HG02623 (cell line): ENCODE data around the gene ZNRD2.

Source experiments
- ATAC-seq: cut with Tn5 transposase; IDR thresholded peaks from one replicate; pipeline ENCODE4 v1.9.1; 2021; ENCODE audit warnings: moderate library complexity; ENCODE audit not compliant: unreplicated experiment

Gene ZNRD2

DNA sequence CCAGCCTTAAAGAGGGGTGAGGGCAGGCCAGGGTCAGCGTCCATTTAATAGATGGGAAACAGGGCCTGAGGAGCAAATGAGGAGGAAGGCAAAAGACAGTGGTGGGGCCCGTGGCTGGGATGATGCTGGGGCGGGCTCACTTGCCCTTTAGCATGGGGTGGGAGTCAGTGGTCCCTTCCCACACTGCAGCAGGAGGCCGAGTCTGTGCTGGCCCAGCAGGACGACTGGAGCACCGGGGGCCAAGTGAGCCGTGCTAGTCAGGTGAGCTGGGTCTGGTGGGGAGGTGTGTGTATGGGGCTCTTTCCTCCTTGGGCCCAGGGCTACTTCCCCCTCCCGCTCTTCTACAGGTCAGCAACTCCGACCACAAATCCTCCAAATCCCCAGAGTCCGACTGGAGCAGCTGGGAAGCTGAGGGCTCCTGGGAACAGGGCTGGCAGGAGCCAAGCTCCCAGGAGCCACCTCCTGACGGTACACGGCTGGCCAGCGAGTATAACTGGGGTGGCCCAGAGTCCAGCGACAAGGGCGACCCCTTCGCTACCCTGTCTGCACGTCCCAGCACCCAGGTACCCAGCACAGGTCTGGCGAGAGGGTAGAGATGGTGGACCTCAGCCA, 32.6 kb upstream of the ZNRD2 start:
- no peak for ATAC-seq

DNA sequence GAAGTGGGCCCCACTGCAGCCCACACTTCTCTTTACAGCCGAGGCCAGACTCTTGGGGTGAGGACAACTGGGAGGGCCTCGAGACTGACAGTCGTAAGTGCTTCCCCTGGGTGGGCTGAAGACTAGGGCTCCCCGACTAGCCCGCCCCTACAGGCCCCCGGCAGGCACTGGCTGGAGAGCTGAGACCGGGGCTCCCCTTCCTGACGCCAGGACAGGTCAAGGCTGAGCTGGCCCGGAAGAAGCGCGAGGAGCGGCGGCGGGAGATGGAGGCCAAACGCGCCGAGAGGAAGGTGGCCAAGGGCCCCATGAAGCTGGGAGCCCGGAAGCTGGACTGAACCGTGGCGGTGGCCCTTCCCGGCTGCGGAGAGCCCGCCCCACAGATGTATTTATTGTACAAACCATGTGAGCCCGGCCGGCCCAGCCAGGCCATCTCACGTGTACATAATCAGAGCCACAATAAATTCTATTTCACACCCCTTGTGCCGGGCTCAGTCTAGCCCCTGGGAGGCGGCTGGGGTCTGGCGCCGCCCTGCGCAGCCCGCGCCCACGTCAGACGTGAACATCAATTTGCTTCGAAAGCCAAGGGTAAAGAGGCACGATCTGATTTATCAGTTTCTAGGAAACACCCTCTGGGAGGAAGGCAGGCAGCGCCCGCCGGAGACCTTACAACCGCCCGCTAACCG, 31.9 kb upstream of the ZNRD2 start:
- ATAC-seq = no peak

GRCh38 chr11:65538915-65539743, 31.1 kb upstream of the ZNRD2 start:
- ATAC-seq = no peak

DNA sequence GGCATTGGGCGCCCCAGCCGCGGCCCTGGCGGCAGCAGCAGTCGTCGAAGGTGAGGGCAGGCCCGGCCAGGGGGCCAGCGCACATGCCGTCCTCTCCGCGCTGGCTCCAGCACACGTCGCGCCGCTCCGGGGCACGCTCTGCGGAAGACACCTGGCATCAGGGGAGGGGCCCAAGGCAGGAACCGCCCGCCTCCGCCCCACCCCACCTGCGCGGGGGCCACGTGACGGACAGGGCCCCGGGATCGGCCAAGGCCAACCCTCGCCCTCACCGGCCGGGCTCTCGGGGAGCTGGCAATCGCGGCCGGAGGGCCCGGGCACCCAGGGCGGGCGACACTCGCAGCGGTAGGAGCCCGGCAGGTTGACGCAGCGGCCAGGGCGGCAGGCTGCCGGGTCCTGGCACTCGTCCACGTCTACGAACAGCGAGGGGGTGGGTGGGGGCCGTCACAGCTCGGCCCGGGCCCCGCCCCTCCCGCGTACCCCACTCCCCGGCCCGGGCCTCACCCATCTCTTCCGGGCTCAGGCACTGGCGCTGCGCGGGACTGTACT, 30.5 kb upstream of the ZNRD2 start:
- peak; percentile 46 for ATAC-seq

- peak; percentile 53 for ATAC-seq
These were observed 29.8 kb upstream of the ZNRD2 start for GRCh38 chr11:65540290-65541092.

DNA sequence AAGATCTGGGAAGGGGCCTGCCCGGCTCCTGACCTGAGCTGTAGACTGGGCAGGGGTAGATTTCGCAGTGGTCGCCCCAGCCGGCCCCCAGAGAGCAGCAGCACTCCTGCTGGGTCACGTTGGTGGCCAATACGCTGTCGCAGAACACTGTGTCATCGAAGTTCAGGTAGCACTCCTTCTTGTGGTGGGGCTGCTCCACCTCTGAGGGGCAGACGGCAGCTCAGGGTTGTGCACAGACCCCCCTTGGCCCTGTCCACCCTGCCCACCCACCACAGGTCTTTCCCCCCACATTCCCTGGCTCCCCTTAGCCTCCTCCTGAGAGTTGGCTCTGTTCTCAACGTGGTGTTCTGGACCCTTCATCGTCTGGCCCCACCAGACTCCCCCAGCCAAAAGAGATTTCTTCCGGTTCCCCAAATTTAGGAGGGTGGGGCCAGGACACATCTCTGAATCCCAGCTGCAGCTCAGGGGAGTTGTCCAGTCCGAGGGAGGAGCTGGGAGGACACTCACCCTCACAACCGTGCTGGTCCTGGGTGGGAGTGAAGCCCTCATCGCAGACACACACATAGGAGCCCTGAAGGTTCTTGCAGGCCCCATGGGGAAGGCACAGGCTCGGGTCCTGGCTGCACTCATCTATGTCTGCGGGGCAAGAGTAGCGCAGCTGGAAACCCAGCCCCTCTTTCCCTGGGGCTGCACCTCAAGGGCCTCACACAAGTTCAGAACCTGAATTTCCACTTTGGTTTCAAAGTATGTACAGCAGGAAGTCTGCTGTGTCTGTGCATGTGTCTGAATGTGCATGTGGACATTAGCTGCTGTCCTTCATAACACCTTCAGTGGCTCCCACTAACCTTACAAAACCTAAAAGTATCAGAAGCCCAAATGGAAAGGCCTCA, 28.9 kb upstream of the ZNRD2 start:
- no peak for ATAC-seq

- no peak for ATAC-seq
These were observed 27.4 kb upstream of the ZNRD2 start for GRCh38 chr11:65542738-65543390.

DNA sequence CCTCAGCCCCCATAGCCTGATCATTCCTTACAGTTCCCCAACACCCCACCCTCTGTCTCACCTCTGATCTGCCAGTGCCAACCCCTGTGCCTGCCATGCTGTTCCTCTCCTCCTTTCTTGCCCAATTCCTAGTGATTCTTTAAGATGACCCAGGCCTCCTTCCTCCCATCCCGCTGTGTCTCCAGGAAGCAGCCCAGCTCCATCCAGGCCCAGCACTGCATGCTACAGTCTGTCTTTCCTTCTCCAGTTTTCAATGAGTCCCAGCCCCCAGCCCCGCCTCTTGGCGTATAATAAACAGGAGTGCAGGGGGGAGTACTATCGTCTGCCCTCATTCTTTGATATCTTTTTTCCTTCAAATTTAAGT, 24.4 kb upstream of the ZNRD2 start:
- no peak for ATAC-seq

GRCh38 chr11:65546217-65546958, 23.9 kb upstream of the ZNRD2 start:
- peak; percentile 55 for ATAC-seq

GRCh38 chr11:65547446-65548125, 22.7 kb upstream of the ZNRD2 start:
- ATAC-seq = no peak

GRCh38 chr11:65548395-65548794, 21.9 kb upstream of the ZNRD2 start:
- no peak for ATAC-seq

DNA sequence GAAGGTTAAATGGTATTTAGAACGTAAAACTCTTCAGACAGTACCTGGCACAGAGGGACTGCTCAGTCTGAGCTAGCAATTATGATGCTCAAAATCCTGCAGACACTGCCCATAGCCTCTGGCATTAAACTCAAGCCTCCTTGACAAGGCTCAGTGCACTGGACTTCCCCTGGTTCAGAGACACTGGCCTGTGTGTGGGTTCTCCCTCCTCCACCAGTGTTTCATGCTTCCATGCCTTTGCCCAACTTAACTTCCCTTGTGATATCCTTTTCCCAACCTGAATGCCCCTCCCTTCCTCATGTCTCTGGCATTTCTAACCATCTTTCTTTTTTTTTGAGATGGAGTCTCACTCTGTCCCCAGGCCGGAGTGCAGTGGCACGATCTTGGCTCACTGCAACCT, 21.2 kb upstream of the ZNRD2 start:
- ATAC-seq = no peak

GRCh38 chr11:65551572-65552387, 18.5 kb upstream of the ZNRD2 start:
- peak; percentile 49 for ATAC-seq

GRCh38 chr11:65552388-65552951, 17.8 kb upstream of the ZNRD2 start:
- ATAC-seq = no peak

- ATAC-seq = no peak
These were observed 16.8 kb upstream of the ZNRD2 start for GRCh38 chr11:65553301-65554001.

DNA sequence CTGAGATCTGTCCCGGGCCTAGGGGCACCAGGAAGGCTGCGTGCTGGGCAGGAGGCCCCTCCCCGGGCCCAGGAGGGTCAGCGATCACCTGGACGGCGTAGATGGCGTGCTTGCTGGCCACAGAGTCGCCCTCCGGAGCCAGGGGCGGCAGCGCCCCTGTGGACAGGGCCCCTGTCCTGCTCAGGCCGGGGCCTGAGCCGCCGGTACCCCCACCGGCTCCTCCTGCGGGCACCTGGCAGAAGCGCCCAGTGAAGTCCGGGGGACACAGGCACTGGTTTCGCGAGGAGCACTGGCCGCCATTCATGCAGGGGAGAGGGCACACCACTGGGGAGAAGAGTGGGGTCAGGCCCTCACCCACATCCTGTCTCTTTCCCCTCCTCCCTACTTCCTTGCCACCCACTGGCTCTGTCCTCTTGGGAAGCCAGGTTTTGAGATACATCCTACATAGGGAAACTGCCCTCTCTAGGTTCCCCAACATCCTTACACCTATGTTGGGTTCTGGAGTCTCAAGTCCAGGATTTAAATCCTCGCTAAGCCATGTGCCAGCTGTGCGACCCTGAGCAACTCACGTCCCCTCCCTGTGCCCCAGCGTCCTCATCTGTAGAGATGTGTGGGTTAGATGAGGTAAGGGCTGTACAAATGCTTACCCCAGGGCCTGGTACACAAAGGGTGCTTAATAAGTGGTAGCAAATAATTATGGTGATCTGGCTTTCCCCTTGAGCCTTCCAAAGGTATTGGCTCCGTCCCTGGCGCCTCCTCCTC, 16.0 kb upstream of the ZNRD2 start:
- no peak for ATAC-seq
